AG04450 (cell line): Measurements from ENCODE around the gene SPOP. TPM values are rescaled to one million over a fixed set of nuclear protein-coding genes. Genes with fewer than 3 reads are reported as not detected.

Experiments
- CTCF ChIA-PET: fragments of 300-600, 350-600 bp; formaldehyde crosslinking; extraction: SDS; loops from one replicate; lab custom pipeline; 2022; ENCODE audit warnings: antibody characterized with exemption, inconsistent platforms; lab: Charles Lee
- POLR2A ChIA-PET: fragments of 350-600 bp; formaldehyde crosslinking; extraction: SDS; loops from one replicate; lab custom pipeline; 2021; ENCODE audit warnings: antibody characterized with exemption, inconsistent platforms; lab: Yijun Ruan, JAX
- DNase-seq: peaks from one replicate; pipeline ENCODE4 v3.0.0-alpha.2; 2011; ENCODE audit warnings: low read depth, low spot score
- H3K27ac ChIP-seq: one replicate; pipeline ENCODE4 v1.5.1; 2012; ENCODE audit warnings: low read depth, low read length, control low read depth
- H3K27me3 ChIP-seq: one replicate; pipeline ENCODE4 v1.6.0; 2012; ENCODE audit warnings: low read length; ENCODE audit not compliant: control insufficient read depth, insufficient read depth
- H3K4me3 ChIP-seq: 2 replicates; pipeline ENCODE4 v1.5.1; 2011; ENCODE audit warnings: mild to moderate bottlenecking, low read depth, low read length, control low read depth
- H3K9me3 ChIP-seq: 2 replicates; pipeline ENCODE4 v1.5.1; 2012; ENCODE audit warnings: low read length; ENCODE audit not compliant: control insufficient read depth, insufficient read depth
- CTCF ChIP-seq: IDR thresholded peaks from 2 replicates; pipeline ENCODE4 v1.5.1; 2011; ENCODE audit warnings: low read depth, low read length, control low read depth, inconsistent platforms
- polyA plus RNA-seq: library from polyadenylated mRNA; depleted of rRNA; stranded (reverse); fragments of >200 nt; gene quantifications from 2 replicates; pipeline ENCODE4 v1.2.3, GENCODE V29; 2011

The SPOP gene
- polyA plus RNA-seq, 1 experiment: 51.6 TPM

GRCh38 chr17:49722066-49722465, 44.2 kb upstream of the SPOP start:
- no peak overlapping the region for H3K27ac ChIP-seq
- POLR2A ChIA-PET: interaction anchor here (0.6 kb wide), 1 partner anchor 218 kb away, joined by 6 read pairs; no protein-coding TSS in a partner anchor
- H3K4me3 ChIP-seq: no peak overlapping the region
- DNase-seq: no peak
- H3K27me3 ChIP-seq: peaks cover 3% of the 10 kb centered on the region
- CTCF ChIA-PET: interaction anchor here (1.4 to 2.2 kb wide), 2 partner anchors 14 to 276 kb away, joined by 3 to 9 read pairs; partner anchors contain the start of gene SLC35B1
- H3K9me3 ChIP-seq: no peaks in the 10 kb centered on the region
- no peak for TF ChIP-seq CTCF

- no peak for TF ChIP-seq CTCF
- DNase-seq: no peak
- H3K27me3 ChIP-seq: no peaks in the 10 kb centered on the region
- H3K9me3 ChIP-seq: no peaks in the 10 kb centered on the region
- CTCF ChIA-PET: interaction anchor here (0.6 to 1.4 kb wide), 2 partner anchors 9 to 150 kb away, joined by 4 to 5 read pairs; partner anchors contain the start of gene SLC35B1
- POLR2A ChIA-PET: no interaction called here
- H3K4me3 ChIP-seq: no peak overlapping the region
- H3K27ac ChIP-seq: no peak overlapping the region
Observed at GRCh38 chr17:49717371-49717861, 39.5 kb upstream of the SPOP start.

GRCh38 chr17:49716668-49717364, 38.9 kb upstream of the SPOP start:
- H3K4me3 ChIP-seq: no peak overlapping the region
- no peak for DNase-seq
- ChIA-PET CTCF (interaction anchor here (0.6 to 1.4 kb wide), 2 partner anchors 8 to 149 kb away, joined by 4 to 5 read pairs; partner anchors contain the start of gene SLC35B1), POLR2A (no interaction called here)
- H3K27ac ChIP-seq: no peak overlapping the region
- no peaks in the 10 kb centered on the region for H3K9me3 ChIP-seq
- H3K27me3 ChIP-seq: no peaks in the 10 kb centered on the region
- TF ChIP-seq CTCF: no peak

GRCh38 chr17:49715717-49716279, 37.9 kb upstream of the SPOP start:
- no peak for DNase-seq
- CTCF ChIA-PET: interaction anchor here (0.9 to 1.4 kb wide), 2 partner anchors 23 to 148 kb away, joined by 4 read pairs; no protein-coding TSS in a partner anchor
- no peaks in the 10 kb centered on the region for H3K9me3 ChIP-seq
- H3K4me3 ChIP-seq: no peak overlapping the region
- POLR2A ChIA-PET: interaction anchor here (0.6 kb wide), 1 partner anchor 132 kb away, joined by 4 read pairs; no protein-coding TSS in a partner anchor
- H3K27ac ChIP-seq: no peak overlapping the region
- H3K27me3 ChIP-seq: no peaks in the 10 kb centered on the region
- no peak for TF ChIP-seq CTCF
